Calu3 (cell line): Measurements from ENCODE around the gene SLC35F1. TPM values are rescaled to one million over a fixed set of nuclear protein-coding genes. Genes with fewer than 3 reads are reported as not detected.

ENCODE experiments used
- BruUV-seq: library from RNA; stranded (reverse); fragments of 400-500 nt; replicated peaks from 2 replicates; lab custom pipeline; 2021; lab: Mats Ljungman, UMichigan
- CTCF ChIA-PET: fragments of 300-600 bp; sonication (Branson Sonifier 250); formaldehyde crosslinking; loops from one replicate; lab custom pipeline; 2022; ENCODE audit warnings: antibody characterized with exemption; lab: Charles Lee
- DNase-seq: peaks from one replicate; pipeline ENCODE4 v3.0.0; 2022
- H3K27ac Mint-ChIP-seq: one replicate; pipeline ENCODE4 v1.8.0; 2022; ENCODE audit warnings: mixed read lengths; ENCODE audit not compliant: unreplicated experiment
- H3K27me3 Mint-ChIP-seq: one replicate; pipeline ENCODE4 v1.8.0; 2022; ENCODE audit warnings: mixed read lengths; ENCODE audit not compliant: unreplicated experiment
- H3K36me3 Mint-ChIP-seq: one replicate; pipeline ENCODE4 v1.8.0; 2022; ENCODE audit warnings: mild to moderate bottlenecking, moderate library complexity, mixed read lengths; ENCODE audit not compliant: insufficient read depth, unreplicated experiment
- H3K4me1 Mint-ChIP-seq: one replicate; pipeline ENCODE4 v1.8.0; 2022; ENCODE audit warnings: mild to moderate bottlenecking, low read depth, mixed read lengths; ENCODE audit not compliant: unreplicated experiment
- H3K4me3 Mint-ChIP-seq: one replicate; pipeline ENCODE4 v1.8.0; 2022; ENCODE audit warnings: mild to moderate bottlenecking, low read depth, moderate library complexity, mixed read lengths; ENCODE audit not compliant: unreplicated experiment
- H3K9me3 Mint-ChIP-seq: one replicate; pipeline ENCODE4 v1.8.0; 2022; ENCODE audit warnings: low read depth, mixed read lengths; ENCODE audit not compliant: unreplicated experiment
- intact Hi-C: fragments of 100-400 bp; cut with micrococcal nuclease; formaldehyde crosslinking; loops from one replicate; pipeline ENCODE4 v1.10.0; 2022; ENCODE audit not compliant: unreplicated experiment
- total RNA-seq: library from RNA; stranded (reverse); gene quantifications from 2 replicates; pipeline ENCODE4 v1.2.3, GENCODE V29; 2022
- TF ChIP-seq, protein P1 (sequence below): fragments of 200-600 bp; IDR thresholded peaks from one replicate; pipeline ENCODE4 v1.8.0; 2022; ENCODE audit warnings: antibody characterized with exemption; ENCODE audit not compliant: unreplicated experiment

Gene SLC35F1
- total RNA-seq, 1 experiment from 2014 or later: not detected

- CTCF ChIA-PET: interaction anchor here (0.6 to 1.1 kb wide), 2 partner anchors 32 to 42 kb away, joined by 6 to 8 read pairs; no protein-coding TSS in a partner anchor
- DNase-seq: no peak
- no peaks in the 10 kb centered on the region for H3K36me3 Mint-ChIP-seq
- H3K4me1 Mint-ChIP-seq: no peaks in the 10 kb centered on the region
- TF ChIP-seq, protein P1, sequence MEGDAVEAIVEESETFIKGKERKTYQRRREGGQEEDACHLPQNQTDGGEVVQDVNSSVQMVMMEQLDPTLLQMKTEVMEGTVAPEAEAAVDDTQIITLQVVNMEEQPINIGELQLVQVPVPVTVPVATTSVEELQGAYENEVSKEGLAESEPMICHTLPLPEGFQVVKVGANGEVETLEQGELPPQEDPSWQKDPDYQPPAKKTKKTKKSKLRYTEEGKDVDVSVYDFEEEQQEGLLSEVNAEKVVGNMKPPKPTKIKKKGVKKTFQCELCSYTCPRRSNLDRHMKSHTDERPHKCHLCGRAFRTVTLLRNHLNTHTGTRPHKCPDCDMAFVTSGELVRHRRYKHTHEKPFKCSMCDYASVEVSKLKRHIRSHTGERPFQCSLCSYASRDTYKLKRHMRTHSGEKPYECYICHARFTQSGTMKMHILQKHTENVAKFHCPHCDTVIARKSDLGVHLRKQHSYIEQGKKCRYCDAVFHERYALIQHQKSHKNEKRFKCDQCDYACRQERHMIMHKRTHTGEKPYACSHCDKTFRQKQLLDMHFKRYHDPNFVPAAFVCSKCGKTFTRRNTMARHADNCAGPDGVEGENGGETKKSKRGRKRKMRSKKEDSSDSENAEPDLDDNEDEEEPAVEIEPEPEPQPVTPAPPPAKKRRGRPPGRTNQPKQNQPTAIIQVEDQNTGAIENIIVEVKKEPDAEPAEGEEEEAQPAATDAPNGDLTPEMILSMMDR: no peak
- no peaks in the 10 kb centered on the region for H3K9me3 Mint-ChIP-seq
- intact Hi-C loops: no loop called here
- no TSS peak for BruUV-seq
- no peaks in the 10 kb centered on the region for H3K27me3 Mint-ChIP-seq
- H3K27ac Mint-ChIP-seq: no peak overlapping the region
- no peak overlapping the region for H3K4me3 Mint-ChIP-seq
Measured at GRCh38 chr6:118356054-118356453, 449.0 kb downstream of the SLC35F1 start.

- Mint-ChIP-seq H3K4me1 (no peaks in the 10 kb centered on the region), H3K4me3 (no peak overlapping the region), H3K9me3 (no peaks in the 10 kb centered on the region), H3K27me3 (no peaks in the 10 kb centered on the region), H3K36me3 (no peaks in the 10 kb centered on the region), H3K27ac (no peak overlapping the region)
- TF ChIP-seq, protein P1: no peak
- DNase-seq: no peak
- intact Hi-C loops: no loop called here
- BruUV-seq: no TSS peak
- CTCF ChIA-PET: no interaction called here
Measured at GRCh38 chr6:118356686-118357085, 449.6 kb downstream of the SLC35F1 start.

Other genes with a start within 250 kb of the SLC35F1 start
- gene NUS1, start 231.8 kb upstream of the SLC35F1 start, total RNA-seq: 45.9 and 52.0 TPM in 2 replicates